Naive thymus-derived CD8-positive, alpha-beta T cell (primary cell): ENCODE data around the gene SUPT20HL2. TPM values are rescaled to one million over a fixed set of nuclear protein-coding genes. Genes with fewer than 3 reads are reported as not detected.

Source experiments
- ATAC-seq, 2 donors: fragments of 150-1000 bp; cut with Tn5 transposase in 1 of 2; sonication (Bioruptor Pico), chemical (Tn5 transposase) in 1 of 2; 1 replicate in 1 of 2; 2 replicates in 1 of 2; pipeline ENCODE4 v1.10.0; 2021; ENCODE audit warnings: mild to moderate bottlenecking in 2 of 2, moderate library complexity in 2 of 2
- POLR2A ChIA-PET: fragments of 350-600 bp; sonication (Branson Sonifier 250); formaldehyde crosslinking; loops from one replicate; lab custom pipeline; 2021; ENCODE audit warnings: antibody characterized with exemption; lab: Charles Lee
- DNase-seq, 10 donors: peaks; one replicate each; pipeline versions ENCODE4 v3.0.0 to v3.0.0-alpha.2; 2020 to 2022
- H3K27ac Mint-ChIP-seq, 10 donors: one replicate each; pipeline ENCODE4 v1.8.0; 2020 to 2022; ENCODE audit warnings: mild to moderate bottlenecking in 10 of 10, mixed read lengths in 10 of 10, moderate library complexity in 4 of 10, inconsistent platforms in 1 of 10
- H3K27me3 Mint-ChIP-seq, 5 donors: one replicate each; pipeline ENCODE4 v1.8.0; 2021 to 2022; ENCODE audit warnings: mixed read lengths in 5 of 5
- H3K36me3 Mint-ChIP-seq, 3 donors: one replicate each; pipeline ENCODE4 v1.8.0; 2020 to 2022; ENCODE audit warnings: mixed read lengths in 3 of 3, mild to moderate bottlenecking in 2 of 3, inconsistent platforms in 1 of 3
- H3K4me1 Mint-ChIP-seq, 4 donors: one replicate each; pipeline ENCODE4 v1.8.0; 2021 to 2022; ENCODE audit warnings: mixed read lengths in 4 of 4
- H3K4me3 Mint-ChIP-seq, 10 donors: one replicate each; pipeline ENCODE4 v1.8.0; 2020 to 2022; ENCODE audit warnings: mild to moderate bottlenecking in 10 of 10, mixed read lengths in 10 of 10, moderate library complexity in 6 of 10, inconsistent platforms in 1 of 10
- H3K9me3 Mint-ChIP-seq, 9 donors: one replicate each; pipeline ENCODE4 v1.8.0; 2020 to 2022; ENCODE audit warnings: mixed read lengths in 9 of 9, mild to moderate bottlenecking in 3 of 9, inconsistent platforms in 1 of 9, moderate library complexity in 1 of 9
- polyA plus RNA-seq, 3 donors: library from polyadenylated mRNA; unstranded; fragments of 300-500 nt; fragmentation: Illumina TruSeq; gene quantifications; one replicate each; pipeline ENCODE4 v1.2.3, GENCODE V29; 2021
- total RNA-seq, 8 experiments: library from RNA in 2 of 8; stranded (reverse) in 2 of 8; gene quantifications; one replicate each; pipeline ENCODE4 v1.2.3 and lab custom pipeline; 2021 to 2026

Gene SUPT20HL2
- total and polyA plus RNA-seq, 5 experiments from 2014 or later = not detected

DNA sequence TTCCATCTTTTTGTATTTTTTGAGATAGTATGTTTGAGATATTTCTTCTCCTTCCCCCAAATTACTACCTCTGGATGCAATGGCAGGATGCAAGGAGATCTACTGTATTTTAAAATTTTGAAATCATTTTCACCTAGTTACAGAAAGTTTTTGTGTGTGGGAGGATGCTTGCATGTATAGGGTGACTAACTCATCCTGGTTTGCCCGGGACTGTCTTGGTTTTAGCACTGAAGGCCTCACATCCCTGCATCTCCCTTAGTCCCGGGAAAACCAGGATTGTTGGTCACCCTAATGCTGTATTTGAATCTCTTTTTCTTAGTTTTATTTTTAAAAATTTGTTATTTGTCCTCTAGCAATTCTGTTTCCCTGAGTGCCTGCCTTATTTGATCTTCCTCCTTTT lies 12.1 kb downstream of the SUPT20HL2 start:
- H3K9me3 Mint-ChIP-seq = peaks cover 0 to 1% (median 0%) of the 10 kb centered on the region in 9 donors
- POLR2A ChIA-PET = no interaction called here

DNA sequence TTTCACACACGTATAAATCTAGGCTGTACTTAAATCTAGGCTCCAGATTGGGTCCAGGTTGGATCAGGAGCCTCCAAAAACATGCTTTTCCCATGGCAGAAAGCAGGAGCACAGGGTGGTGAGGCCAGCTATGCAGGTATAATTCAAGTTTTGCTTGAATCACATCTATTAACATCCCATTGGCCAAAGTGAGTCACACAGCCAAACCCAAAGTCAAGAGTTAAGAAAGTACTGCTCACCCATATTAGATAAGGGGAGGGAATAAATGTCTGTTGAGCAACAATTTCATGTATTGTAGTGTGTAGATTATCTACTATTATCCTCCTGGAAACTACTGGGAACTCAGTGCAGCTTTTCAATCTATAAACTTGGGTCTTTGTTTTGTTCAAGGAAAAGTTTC lies 12.8 kb downstream of the SUPT20HL2 start:
- Mint-ChIP-seq H3K27me3 (no peaks in the 10 kb centered on the region), H3K27ac (no peak overlapping the region), H3K9me3 (peaks cover 0 to under 1% (median 0%) of the 10 kb centered on the region in 9 donors), H3K36me3 (no peaks in the 10 kb centered on the region), H3K4me1 (no peaks in the 10 kb centered on the region), H3K4me3 (no peak overlapping the region)
- ATAC-seq (no peak), DNase-seq (no peak)
- POLR2A ChIA-PET = no interaction called here

More for the DNA sequence above, 12.1 kb downstream of the SUPT20HL2 start:
- H3K4me3 Mint-ChIP-seq = no peak overlapping the region
- DNase-seq (no peak), ATAC-seq (no peak)
- H3K27ac Mint-ChIP-seq = no peak overlapping the region
- H3K36me3 Mint-ChIP-seq = no peaks in the 10 kb centered on the region
- no peaks in the 10 kb centered on the region for H3K4me1 Mint-ChIP-seq
- no peaks in the 10 kb centered on the region for H3K27me3 Mint-ChIP-seq

DNA sequence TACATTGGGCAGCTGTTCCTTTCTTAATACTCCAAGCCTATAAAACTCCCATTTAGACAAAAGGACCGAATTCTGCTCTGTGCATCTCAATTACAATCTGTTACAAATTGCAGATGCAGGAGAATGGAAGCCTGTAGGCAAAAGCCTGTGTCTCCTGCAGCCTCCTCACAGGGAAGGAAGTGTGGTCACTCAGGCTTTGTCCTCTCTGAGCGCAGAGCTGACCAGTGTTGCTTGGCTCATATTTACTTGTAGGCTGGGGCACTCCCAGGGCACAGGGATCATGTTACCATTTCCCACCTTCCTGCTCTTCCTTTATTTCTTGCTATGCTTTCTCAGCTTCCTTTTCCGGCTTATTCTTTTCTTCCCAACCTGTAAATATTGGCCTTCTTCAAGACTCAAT lies 15.7 kb downstream of the SUPT20HL2 start:
- H3K9me3 Mint-ChIP-seq = no peaks in the 10 kb centered on the region
- DNase-seq = no peak
- POLR2A ChIA-PET = no interaction called here
- H3K27me3 Mint-ChIP-seq = peaks cover 0 to 3% (median 0%) of the 10 kb centered on the region in 5 donors
- no peak for ATAC-seq
- H3K36me3 Mint-ChIP-seq = no peaks in the 10 kb centered on the region
- H3K27ac Mint-ChIP-seq = no peak overlapping the region
- no peaks in the 10 kb centered on the region for H3K4me1 Mint-ChIP-seq
- no peak overlapping the region for H3K4me3 Mint-ChIP-seq

DNA sequence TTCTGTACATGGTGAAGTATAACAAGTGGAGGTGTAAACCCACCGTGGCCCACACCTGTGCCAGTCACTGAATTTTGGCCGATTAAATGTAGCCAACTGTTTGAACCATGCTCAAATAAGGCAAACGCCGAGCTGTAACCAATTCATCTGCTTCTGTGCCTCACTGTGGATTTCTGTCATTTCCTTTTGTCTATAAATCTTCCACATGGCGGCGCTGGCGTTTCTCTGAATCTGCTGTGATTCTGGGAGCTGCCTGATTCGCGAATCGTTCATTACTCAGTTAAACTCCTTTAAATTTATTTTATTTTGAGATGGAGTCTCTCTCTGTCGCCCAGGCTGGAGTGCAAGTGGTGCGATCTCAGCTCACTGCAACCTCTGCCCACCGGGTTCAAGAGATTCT lies 19.2 kb downstream of the SUPT20HL2 start:
- Mint-ChIP-seq H3K4me1 (no peaks in the 10 kb centered on the region), H3K36me3 (no peaks in the 10 kb centered on the region)
- no peak for DNase-seq

DNA sequence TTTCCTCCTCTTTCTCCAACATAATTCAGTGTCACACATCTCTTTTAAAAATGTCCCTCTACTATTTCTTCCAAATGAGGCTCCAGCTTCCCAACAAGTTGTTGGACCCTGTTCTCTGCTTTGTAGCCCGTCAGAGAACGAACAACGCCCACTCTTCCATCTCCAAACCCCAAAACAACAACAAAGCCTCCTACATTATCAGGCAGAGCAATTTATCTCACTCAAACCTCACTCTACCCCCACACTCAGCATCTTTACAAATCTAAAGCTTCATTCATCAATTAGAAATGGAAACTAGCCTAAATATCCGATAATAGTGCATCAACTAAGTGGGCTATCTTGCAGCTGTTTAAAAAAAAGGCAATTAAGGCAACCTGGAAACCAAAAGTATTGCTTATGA lies 20.5 kb downstream of the SUPT20HL2 start:
- Mint-ChIP-seq H3K36me3 (no peaks in the 10 kb centered on the region), H3K4me1 (no peaks in the 10 kb centered on the region), H3K4me3 (no peak overlapping the region), H3K27me3 (peaks cover 0 to 3% (median 1%) of the 10 kb centered on the region in 5 donors), H3K9me3 (no peaks in the 10 kb centered on the region), H3K27ac (no peak overlapping the region)
- ATAC-seq (no peak), DNase-seq (no peak)
- POLR2A ChIA-PET = no interaction called here

More for the DNA sequence above, 19.2 kb downstream of the SUPT20HL2 start:
- Mint-ChIP-seq H3K4me3 (no peak overlapping the region), H3K27ac (no peak overlapping the region), H3K9me3 (no peaks in the 10 kb centered on the region), H3K27me3 (peaks cover 0 to 3% (median 1%) of the 10 kb centered on the region in 5 donors)
- POLR2A ChIA-PET = no interaction called here
- no peak for ATAC-seq

GRCh38 chrX:24292353-24292752 lies 21.5 kb downstream of the SUPT20HL2 start:
- Mint-ChIP-seq H3K36me3 (no peaks in the 10 kb centered on the region), H3K4me1 (no peaks in the 10 kb centered on the region), H3K27ac (no peak overlapping the region), H3K27me3 (peaks cover 0 to 3% (median 1%) of the 10 kb centered on the region in 5 donors), H3K4me3 (no peak overlapping the region), H3K9me3 (no peaks in the 10 kb centered on the region)
- ATAC-seq (no peak), DNase-seq (no peak)
- POLR2A ChIA-PET = no interaction called here

- Mint-ChIP-seq H3K4me1 (peaks cover 0 to 4% (median 1%) of the 10 kb centered on the region in 4 donors), H3K27ac (no peak overlapping the region), H3K4me3 (no peak overlapping the region), H3K27me3 (peaks cover 0 to 9% (median 3%) of the 10 kb centered on the region in 5 donors), H3K9me3 (no peaks in the 10 kb centered on the region), H3K36me3 (no peaks in the 10 kb centered on the region)
- POLR2A ChIA-PET = no interaction called here
- ATAC-seq (no peak), DNase-seq (no peak)
Observed at GRCh38 chrX:24285082-24285481, 28.8 kb downstream of the SUPT20HL2 start.

DNA sequence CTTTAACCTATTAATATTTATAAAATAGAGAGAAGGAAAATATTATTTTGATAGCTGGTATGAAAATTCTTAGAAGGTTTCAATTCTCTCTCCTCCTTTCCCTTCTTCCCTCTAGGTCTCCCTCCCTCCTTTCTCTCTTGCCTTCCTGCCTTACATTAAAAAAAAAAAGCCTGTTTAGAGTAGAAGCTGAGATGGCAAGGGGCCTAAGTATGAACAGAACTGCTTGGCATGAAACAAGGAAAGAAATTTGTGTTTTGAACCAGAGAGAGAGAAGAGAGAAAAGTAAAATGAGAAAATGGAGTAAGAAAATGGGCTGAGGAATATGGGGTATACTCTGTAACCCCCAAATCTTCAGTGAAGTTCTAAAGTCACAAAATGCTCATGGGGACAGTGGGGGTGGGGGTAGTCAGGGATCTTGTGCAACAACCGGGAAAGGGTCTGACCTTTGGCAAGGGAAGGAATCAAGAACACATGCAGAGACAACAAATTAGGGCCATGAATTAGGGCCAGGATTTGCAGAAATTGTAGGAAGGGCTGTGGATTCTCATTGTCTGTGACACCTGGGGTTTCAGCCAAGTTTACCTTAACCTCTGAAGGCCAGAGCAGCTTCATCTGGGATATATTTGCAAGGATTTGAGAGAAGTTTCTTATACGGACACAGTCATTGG lies 30.6 kb downstream of the SUPT20HL2 start:
- H3K27me3 Mint-ChIP-seq = peaks cover 0 to 9% (median 3%) of the 10 kb centered on the region in 5 donors
- H3K4me1 Mint-ChIP-seq = peaks cover 0 to 4% (median 1%) of the 10 kb centered on the region in 4 donors
- H3K4me3 Mint-ChIP-seq = no peak overlapping the region
- ATAC-seq = no peak
- POLR2A ChIA-PET = no interaction called here
- H3K9me3 Mint-ChIP-seq = no peaks in the 10 kb centered on the region
- H3K27ac Mint-ChIP-seq = no peak overlapping the region
- DNase-seq = no peak
- H3K36me3 Mint-ChIP-seq = peaks cover 0 to 3% (median 0%) of the 10 kb centered on the region in 3 donors

DNA sequence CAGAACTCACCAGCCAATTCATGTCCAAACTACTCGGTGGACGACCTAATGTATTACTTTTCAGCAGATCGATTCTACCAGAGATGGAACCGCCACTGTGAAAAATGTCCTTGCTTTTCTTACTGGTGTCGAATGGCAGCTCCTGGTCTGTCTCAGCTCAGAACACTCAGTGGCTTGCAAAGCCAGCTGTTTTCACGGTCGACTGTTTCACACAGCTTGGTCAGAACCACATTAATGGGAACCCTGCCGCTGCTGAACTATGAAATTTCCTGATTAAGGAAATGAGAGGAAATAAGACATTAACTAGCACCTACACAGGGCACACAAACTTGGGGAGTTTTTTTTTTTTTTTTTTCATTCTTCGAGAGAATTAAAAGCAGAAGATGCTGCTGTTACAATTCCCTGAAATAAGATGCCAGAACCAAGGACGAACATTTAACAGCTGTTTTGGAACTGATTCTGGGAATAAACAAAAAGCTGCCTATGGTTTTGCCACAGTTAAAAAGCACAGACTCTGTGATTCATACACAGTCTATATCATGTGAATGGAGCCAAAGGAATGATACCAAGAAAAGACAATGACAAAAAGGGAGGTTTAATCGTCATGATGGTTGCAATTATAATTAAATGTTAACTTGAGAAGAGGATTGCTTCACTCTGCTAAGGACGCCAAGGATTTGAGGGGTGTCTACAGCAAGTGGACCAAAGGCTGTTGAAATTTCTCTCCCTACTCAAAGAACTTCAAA lies 31.3 kb downstream of the SUPT20HL2 start:
- POLR2A ChIA-PET = no interaction called here
- no peaks in the 10 kb centered on the region for H3K9me3 Mint-ChIP-seq
- H3K36me3 Mint-ChIP-seq = peaks cover 0 to 6% (median 0%) of the 10 kb centered on the region in 3 donors
- no peak overlapping the region for H3K4me3 Mint-ChIP-seq
- DNase-seq = no peak
- peaks cover 0 to 9% (median 3%) of the 10 kb centered on the region in 5 donors for H3K27me3 Mint-ChIP-seq
- no peak overlapping the region for H3K27ac Mint-ChIP-seq
- H3K4me1 Mint-ChIP-seq = peaks cover 0 to 4% (median 1%) of the 10 kb centered on the region in 4 donors
- no peak for ATAC-seq

- DNase-seq = no peak
- H3K27ac Mint-ChIP-seq = no peak overlapping the region
- H3K4me3 Mint-ChIP-seq = no peak overlapping the region
- H3K36me3 Mint-ChIP-seq = peaks cover 0 to 6% (median 2%) of the 10 kb centered on the region in 3 donors
- POLR2A ChIA-PET = no interaction called here
- peaks cover 0 to 7% (median 2%) of the 10 kb centered on the region in 5 donors for H3K27me3 Mint-ChIP-seq
- peaks cover 0 to 3% (median under 1%) of the 10 kb centered on the region in 4 donors for H3K4me1 Mint-ChIP-seq
- ATAC-seq = no peak
- H3K9me3 Mint-ChIP-seq = peaks cover 0 to 4% (median 0%) of the 10 kb centered on the region in 9 donors
Observed at GRCh38 chrX:24277405-24277804, 36.5 kb downstream of the SUPT20HL2 start.

GRCh38 chrX:24276015-24276414 lies 37.9 kb downstream of the SUPT20HL2 start:
- H3K27ac Mint-ChIP-seq = no peak overlapping the region
- DNase-seq = no peak
- no peaks in the 10 kb centered on the region for H3K4me1 Mint-ChIP-seq
- peaks cover 0 to 15% (median 2%) of the 10 kb centered on the region in 3 donors for H3K36me3 Mint-ChIP-seq
- POLR2A ChIA-PET = no interaction called here
- peaks cover 0 to 3% (median 0%) of the 10 kb centered on the region in 5 donors for H3K27me3 Mint-ChIP-seq
- ATAC-seq = no peak
- H3K9me3 Mint-ChIP-seq = peaks cover 0 to 14% (median 0%) of the 10 kb centered on the region in 9 donors
- no peak overlapping the region for H3K4me3 Mint-ChIP-seq

DNA sequence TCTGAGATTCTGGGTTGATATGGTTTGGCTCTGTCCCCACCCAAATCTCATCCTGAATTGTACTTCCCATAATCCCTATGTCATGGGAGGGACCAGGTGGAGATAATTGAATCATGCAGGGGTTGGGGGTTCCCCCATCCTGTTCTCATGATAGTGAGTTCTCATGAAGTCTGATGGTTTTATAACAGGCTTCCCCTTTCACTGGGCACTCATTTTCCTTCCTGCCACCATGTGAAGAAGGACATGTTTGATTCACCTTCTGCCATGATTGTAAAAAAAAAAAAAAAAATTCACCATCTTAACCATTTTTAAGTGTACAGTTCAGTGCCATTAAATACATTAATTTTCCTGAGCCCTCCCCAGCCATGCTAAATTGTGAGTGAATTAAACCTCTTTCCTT lies 42.6 kb downstream of the SUPT20HL2 start:
- peaks cover 0 to 17% (median 2%) of the 10 kb centered on the region in 9 donors for H3K9me3 Mint-ChIP-seq
- POLR2A ChIA-PET = no interaction called here
- H3K27me3 Mint-ChIP-seq = peaks cover 0 to 3% (median 0%) of the 10 kb centered on the region in 5 donors
- H3K36me3 Mint-ChIP-seq = peaks cover 0 to 11% (median 2%) of the 10 kb centered on the region in 3 donors
- H3K4me3 Mint-ChIP-seq = no peak overlapping the region
- no peaks in the 10 kb centered on the region for H3K4me1 Mint-ChIP-seq
- no peak overlapping the region for H3K27ac Mint-ChIP-seq
- no peak for DNase-seq
- ATAC-seq = no peak

GRCh38 chrX:24268786-24269185 lies 45.1 kb downstream of the SUPT20HL2 start:
- DNase-seq (no peak), ATAC-seq (no peak)
- Mint-ChIP-seq H3K27me3 (peaks cover 0 to 2% (median 0%) of the 10 kb centered on the region in 5 donors), H3K27ac (no peak overlapping the region), H3K36me3 (peaks cover 0 to 11% (median 2%) of the 10 kb centered on the region in 3 donors), H3K9me3 (peaks cover 0 to 17% (median 2%) of the 10 kb centered on the region in 9 donors), H3K4me1 (no peaks in the 10 kb centered on the region), H3K4me3 (no peak overlapping the region)
- POLR2A ChIA-PET = no interaction called here
